GM19463 (cell line): ENCODE data around the gene MALRD1.
"Not testable (repeated sequence)": the region's sequence is repeated elsewhere in the genome, so short reads cannot be mapped to it uniquely, and the experiment has no call there.

Experiments
- ATAC-seq: cut with Tn5 transposase; IDR thresholded peaks from one replicate; pipeline ENCODE4 v1.9.1; 2021; ENCODE audit warnings: mild to moderate bottlenecking, moderate library complexity; ENCODE audit not compliant: unreplicated experiment

MALRD1 gene

GRCh38 chr10:19479854-19480253 is 431.3 kb downstream of the MALRD1 start:
- ATAC-seq: no peak

DNA sequence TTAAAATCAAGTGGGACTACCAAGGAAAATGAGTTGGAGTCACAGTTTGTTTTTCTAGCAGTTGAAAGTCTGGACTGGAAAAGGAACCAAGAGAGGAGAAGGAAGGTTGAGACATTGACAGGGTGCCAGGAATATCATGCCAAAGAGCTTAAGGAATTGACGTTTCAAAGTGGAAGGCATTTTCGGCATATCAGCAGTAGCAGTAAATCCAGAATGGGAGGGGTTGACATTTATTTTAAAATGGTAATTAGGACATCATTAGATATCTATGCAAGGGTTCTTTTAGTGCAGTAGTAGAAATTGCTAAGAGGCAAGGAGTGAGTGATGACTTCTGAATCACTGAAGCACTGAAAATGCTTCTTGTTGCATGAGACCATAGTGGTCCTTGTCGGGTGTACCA is 431.8 kb downstream of the MALRD1 start:
- no peak for ATAC-seq

DNA sequence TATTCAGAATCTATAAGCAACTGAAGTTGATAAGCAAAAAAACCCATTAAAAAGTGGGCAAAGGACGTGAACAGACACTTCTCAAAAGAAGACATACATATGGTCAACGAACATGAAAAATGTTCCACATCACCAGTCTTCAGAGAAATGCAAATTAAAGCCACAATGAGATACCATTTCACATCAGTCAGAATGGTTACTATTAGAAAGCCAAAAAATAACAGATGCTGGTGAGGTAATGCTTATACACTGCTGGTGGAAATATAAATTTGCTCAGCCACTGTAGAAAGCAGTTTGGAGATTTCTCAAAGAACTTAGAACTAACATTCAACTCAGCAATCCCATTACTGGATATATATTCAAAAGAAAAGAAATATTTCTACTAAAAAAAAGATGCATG is 434.8 kb downstream of the MALRD1 start:
- ATAC-seq: no peak

DNA sequence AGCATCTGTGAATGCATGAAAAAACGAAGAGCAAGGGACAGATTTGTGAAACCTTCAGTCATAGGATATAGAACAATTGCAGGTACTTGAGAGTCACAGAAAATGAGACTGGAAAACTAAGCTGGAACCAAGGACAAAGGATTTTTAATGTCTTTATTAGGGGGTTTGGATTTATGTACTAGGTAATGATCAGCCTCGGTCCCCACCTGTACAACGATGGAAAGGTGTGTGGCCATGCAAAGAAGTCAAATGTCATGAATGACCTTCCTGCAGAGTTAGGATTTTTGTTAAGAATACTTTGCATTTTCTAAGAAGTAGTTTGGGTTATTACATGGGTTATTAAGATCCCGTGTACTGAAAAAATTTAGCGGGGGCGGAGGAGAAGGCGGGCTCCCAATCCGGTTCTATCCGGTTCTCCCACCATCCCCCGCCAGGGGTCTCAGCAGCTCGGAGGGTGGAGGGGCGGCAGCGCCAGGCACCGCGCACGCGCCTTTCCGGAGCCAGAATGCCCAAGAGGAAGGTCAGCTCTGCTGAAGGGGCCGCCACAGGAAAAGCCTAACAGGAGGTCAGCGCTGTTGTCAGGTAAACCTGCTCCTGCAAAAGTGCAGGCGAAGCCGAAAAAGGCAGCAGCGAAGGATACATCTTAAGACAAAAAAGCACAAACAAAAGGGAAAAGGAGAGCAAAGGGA is 440.1 kb downstream of the MALRD1 start:
- ATAC-seq: no peak

DNA sequence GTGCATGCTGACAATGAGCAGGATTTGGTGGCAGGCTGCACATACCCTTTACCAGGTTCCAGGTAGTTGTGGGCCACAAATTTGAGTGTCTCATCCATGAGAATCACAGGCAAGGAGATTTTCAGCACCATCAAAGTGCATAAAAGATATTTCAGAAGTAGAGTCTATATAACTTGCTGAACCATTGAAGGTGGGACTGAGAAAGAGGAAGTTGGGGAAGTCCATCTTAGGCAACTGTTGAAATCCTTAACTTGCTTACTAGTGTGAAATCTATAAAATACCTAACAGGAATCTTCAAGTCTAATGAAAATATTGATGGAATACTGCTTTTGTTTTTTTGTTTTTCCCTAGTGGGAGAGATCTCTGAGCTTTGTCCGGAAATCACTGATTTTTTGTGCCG is 442.6 kb downstream of the MALRD1 start:
- ATAC-seq: no peak

DNA sequence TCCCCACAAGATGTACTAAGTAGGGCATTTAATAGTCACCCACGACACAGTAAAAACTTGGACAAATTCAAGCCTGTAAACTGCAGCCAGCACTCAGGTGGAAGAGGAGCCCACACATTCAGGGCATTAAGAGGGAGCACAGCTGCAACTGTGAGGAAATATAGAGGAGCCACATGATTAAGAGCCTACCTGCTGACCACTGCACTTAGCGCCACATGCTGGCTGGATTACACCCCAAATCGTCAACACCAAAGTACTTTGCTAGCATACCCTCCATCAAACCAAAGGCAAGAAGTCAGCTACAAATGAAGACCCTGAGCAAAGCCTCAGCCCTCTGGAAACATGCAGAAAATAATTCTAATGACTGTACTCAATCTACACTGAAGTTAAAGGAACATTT is 445.3 kb downstream of the MALRD1 start:
- ATAC-seq: no peak

- no peak for ATAC-seq
These were observed 448.4 kb downstream of the MALRD1 start for GRCh38 chr10:19497026-19497425.

DNA sequence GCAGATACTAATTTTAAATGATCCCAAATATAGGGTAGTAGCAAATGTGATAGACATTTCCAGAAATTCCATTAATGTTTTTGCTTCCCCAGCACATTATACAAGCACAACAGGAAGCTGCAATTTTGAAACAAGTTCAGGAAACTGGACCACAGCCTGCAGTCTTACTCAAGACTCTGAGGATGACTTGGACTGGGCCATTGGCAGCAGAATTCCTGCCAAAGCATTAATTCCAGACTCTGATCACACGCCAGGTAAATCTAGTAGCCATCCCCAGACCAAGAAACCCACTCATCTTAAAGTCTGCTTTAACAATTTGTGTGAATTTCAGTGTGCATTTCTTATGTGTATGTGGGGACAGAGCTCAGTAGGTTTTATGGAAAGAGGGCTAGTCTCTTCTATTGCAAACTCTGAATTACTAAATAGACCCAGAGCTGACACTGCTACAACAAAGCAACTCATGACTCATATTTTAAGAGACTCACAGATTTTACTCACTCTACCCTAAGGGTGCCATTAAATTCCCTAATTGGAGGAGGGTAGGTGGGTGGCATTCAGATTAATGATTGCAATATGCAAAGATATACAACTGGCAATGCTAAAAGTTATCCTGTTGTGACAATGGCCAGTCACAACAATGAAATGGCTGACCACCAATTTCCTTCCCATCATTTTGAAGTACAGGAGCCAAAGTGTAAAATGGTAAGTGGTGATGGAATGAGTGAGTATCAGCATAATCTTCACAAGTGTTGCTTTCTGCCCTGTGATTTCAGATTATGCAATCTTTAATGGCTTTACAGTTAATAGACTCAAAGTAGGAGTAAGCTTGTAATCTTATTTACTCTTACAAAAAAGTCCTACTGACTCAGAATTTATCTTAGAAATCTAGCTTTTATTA is 450.0 kb downstream of the MALRD1 start:
- no peak for ATAC-seq

GRCh38 chr10:19499291-19499770 is 450.7 kb downstream of the MALRD1 start:
- no peak for ATAC-seq

GRCh38 chr10:19500959-19501358 is 452.4 kb downstream of the MALRD1 start:
- ATAC-seq: no peak

GRCh38 chr10:19505320-19506312 is 457.0 kb downstream of the MALRD1 start:
- ATAC-seq: no peak

- ATAC-seq: not testable (repeated sequence)
These were observed 461.6 kb downstream of the MALRD1 start for GRCh38 chr10:19510005-19510732.

GRCh38 chr10:19518109-19518508 is 469.5 kb downstream of the MALRD1 start:
- no peak for ATAC-seq

DNA sequence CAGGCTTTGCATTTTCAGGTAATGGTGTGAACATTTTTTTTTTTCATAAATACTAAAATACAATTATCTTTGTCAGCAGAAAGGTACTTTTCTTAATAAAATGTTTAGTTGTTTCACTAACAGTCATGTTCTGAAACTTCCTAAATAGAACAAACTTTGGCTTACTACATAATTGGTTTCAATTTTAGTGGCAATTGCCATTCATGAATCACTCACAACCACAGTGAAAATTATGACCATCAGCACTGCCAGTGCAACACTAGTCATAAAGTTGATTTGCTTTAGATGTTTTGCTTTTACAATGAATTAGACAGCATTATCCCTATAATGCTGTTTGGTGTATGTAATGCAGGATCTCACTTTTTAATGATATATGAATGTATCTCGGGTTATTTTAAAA is 470.0 kb downstream of the MALRD1 start:
- ATAC-seq: peak; percentile 85

DNA sequence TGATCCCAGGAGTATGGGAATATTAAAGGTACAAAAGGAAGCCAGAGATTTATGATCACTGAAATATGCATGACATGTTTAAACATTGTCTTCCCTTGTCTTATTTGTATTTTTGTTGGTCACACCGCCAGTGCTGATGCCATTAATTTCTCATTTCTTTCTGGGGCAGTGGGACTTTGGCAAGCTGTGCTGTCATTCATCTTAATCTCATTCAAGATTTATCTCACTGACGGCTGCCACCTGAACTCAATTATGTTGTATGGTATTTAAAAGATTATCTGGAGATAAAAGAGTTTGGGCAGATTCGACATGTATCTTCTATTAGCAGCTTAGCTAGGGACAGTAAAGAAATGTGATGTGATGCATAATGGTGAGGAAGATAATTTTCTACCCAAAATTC is 482.7 kb downstream of the MALRD1 start:
- no peak for ATAC-seq

DNA sequence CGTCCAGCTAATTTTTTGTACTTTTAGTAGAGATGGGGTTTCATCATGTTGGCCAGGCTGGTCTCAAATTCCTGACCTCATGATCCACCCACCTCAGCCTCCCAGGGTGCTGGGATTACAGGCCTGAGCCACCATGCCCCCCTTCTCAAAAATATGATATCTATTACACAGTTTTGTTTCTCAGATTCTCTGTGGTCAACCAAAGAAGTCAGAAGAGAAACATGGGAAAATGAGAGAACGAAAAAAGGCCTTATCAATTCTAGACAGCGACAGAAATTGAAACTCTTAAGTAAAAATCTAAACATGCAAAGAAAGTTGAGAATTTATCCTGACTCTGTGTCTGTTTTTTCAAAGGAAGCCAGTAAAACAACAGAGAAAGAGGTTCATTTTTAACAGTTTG is 483.8 kb downstream of the MALRD1 start:
- ATAC-seq: no peak

- no peak for ATAC-seq
These were observed 492.7 kb downstream of the MALRD1 start for GRCh38 chr10:19541299-19541698.

DNA sequence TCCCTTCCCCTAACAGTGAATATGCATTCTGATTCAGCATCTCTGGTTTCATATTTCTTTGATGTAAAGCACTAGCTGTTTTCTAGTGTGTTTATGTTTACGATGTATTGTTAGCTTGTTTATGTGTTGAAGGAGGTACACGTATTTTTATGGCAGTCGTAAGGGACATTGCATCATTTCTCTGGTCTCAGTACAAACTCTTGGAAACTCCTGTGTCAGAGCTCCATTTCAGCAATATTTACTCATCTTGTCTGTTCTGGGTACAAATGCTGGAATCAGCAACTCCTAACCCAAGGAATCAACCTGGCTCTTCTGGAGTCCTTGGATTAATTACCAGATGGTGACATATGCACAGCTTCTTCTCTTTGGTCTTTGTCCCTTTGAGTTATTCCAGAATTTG is 497.6 kb downstream of the MALRD1 start:
- ATAC-seq: no peak

GRCh38 chr10:19549503-19549902 is 500.9 kb downstream of the MALRD1 start:
- ATAC-seq: no peak

- ATAC-seq: no peak
These were observed 508.1 kb downstream of the MALRD1 start for GRCh38 chr10:19556666-19557065.
